GM15510 (cell line): Measurements from ENCODE around the gene MAP6.

Source experiments
- POLR2A ChIP-seq: IDR thresholded peaks from 3 replicates; pipeline ENCODE4 v1.6.1; 2011; ENCODE audit warnings: borderline replicate concordance; ENCODE audit not compliant: insufficient read length; ENCODE audit errors: extremely low read depth

The MAP6 gene

DNA sequence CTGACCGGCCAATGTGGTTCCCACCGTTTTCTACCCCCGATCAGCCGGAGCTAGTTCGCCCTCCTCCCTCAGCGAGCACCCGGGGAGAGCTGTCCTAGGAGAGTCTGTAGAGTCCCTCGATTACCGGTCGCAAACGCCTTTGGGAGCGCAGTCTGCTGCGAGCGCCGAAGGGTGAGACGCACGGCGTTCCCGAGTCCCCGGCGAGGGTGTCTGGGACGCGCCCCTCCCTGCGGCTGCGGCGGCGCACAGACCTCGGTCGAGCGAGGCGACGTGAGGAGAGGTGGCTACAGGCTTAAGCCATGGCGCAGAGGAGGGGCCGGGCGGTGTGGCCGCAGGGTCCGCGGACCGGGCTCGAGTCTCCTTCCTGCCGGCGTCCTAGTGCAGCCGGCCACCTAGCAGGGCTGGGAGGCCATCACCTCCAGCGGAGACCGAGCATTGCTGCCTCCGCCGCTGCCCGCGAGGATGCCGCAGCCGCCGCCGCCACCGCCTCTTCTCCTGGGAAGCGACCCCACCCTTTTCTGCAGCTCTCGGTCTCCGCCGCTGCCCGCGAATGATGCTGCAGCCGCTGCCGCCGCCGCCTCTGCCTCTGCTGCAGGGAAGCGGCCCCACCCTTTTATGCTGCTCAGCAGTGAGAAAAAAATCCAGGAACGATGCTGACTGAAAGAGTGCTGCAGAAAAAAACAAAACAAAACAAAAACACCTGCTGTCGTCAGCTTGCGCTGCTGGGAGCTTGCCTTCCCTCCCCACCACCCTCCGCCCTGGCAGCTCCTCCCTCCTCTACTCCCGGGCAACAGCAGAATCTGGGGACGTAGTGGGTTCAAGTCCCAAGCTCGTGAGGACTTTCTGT lies at the start of gene MAP6:
Gene MAP6 (minus strand): TSS at position 588 of the 847 bp plus-strand sequence. CDS start 669 bp downstream, outside the sequence.
- TF ChIP-seq POLR2A: no peak

DNA sequence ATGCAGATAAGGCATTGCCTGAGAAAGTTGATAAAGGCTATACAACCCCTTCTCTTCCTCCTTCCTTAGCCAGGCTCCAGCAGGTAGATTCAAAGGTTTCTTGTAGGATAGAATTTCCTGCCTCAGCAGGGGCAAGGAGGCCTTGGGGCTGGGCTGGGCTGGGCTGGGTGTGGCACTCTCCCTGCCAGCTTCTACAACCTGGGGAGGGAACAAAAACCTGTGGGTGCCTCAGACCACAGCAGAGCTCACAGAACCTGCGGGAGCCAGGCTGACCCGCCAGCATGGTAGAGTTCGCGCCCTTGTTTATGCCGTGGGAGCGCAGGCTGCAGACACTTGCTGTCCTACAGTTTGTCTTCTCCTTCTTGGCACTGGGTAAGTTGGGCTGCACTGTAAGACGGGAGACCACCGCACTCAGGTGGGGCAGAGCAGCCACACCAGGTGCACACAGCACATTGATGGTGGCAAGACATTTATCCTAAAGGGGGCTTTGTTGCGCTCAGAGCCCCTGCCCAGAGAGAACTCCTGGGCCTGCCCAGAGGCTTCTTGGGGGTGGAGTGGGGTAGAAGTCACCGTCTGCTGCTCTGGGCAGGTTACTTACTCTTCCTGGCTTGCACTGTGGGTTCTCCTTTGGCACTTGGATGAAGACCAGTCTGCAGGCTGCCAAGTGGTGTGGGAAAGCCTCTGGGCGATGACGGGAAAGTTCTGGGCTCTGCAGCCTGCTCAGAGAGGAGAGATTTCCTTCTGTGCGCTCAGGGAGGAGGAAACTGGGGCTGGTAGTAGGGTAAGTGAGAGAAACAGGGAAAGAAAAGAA lies 49.0 kb upstream of the MAP6 start, which contains the start of gene MOGAT2:
Gene MOGAT2 (plus strand): TSS at position 231 of the 811 bp plus-strand sequence. CDS start 51 bp downstream, at position 282.
- no peak for TF ChIP-seq POLR2A

- TF ChIP-seq POLR2A: no peak
Observed at GRCh38 chr11:75716659-75717058, 47.8 kb upstream of the MAP6 start.

DNA sequence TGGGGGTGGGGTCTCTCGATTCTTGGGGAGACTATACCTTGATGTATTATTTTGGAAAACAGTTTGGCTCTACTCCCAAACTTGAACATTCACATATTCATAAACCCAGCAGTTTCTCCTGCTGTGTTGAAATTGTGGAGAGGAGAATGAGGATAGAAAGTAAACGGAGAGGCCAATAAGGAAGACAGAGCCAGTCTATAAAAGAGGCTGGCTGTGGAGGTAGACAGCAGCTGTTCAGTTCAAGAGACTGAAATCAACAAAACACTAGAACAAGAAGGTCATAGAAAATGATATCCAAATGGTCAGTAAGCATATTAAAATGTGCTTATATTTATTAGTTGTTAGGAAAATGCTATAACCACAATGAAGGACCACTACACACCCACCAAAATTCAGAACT lies 46.9 kb upstream of the MAP6 start:
- no peak for TF ChIP-seq POLR2A

GRCh38 chr11:75714211-75714610 lies 45.4 kb upstream of the MAP6 start:
- TF ChIP-seq POLR2A: no peak

GRCh38 chr11:75706260-75706729 lies 37.5 kb upstream of the MAP6 start:
- no peak for TF ChIP-seq POLR2A

DNA sequence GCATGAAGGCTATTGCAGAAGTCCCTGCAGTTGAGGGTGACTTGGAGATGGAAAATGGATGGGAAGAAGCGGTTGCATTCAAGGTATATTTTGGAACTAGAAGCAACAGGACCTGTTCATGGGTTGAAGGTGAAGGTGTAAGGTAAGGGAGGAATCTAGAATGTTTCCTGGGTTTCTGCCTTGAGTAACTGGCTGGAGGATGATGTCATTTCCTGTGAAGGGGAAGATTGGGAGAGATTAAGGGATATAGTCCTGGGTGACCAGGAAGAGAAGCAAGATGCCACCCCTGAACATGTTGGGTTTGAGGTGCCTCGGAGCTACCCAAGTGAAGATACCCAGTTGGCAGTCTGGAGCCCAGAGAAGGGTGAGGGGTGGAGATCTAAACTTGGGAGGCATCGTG lies 36.7 kb upstream of the MAP6 start:
- no peak for TF ChIP-seq POLR2A

- TF ChIP-seq POLR2A: no peak
Observed at GRCh38 chr11:75703695-75704237, 34.9 kb upstream of the MAP6 start.

GRCh38 chr11:75700940-75701339 lies 32.1 kb upstream of the MAP6 start:
- TF ChIP-seq POLR2A: no peak

DNA sequence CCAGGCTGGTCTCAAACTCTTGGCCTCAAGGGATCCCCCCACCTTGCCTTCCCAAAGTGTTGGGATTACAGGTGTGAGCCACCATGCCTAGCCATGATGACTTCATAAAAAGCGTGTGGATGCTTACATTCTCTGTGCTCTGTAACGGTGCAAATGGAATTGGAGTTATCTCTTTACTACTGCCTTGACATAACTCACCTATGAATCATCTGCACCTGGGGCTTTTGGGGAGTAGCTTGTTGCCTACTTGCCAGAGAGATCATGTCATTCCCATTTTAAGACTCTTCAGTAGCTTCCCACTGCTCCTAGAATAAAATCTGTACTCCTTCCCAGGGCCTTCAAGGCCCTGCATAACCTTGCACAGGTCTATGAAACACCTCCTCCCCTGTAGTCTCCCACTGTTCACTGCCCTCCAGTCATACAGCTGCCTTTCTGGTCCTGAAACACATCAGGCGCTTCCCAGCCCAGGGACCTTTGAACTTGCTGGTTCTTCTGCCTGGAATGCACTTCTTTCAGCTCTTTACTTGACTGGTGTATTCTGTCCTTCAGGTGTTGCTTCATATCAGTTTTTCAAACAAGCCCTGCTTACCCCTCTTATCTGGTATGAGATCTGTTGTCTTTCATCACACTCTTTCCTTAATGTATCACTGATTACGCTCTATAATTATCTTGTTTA lies 29.2 kb upstream of the MAP6 start:
- no peak for TF ChIP-seq POLR2A

DNA sequence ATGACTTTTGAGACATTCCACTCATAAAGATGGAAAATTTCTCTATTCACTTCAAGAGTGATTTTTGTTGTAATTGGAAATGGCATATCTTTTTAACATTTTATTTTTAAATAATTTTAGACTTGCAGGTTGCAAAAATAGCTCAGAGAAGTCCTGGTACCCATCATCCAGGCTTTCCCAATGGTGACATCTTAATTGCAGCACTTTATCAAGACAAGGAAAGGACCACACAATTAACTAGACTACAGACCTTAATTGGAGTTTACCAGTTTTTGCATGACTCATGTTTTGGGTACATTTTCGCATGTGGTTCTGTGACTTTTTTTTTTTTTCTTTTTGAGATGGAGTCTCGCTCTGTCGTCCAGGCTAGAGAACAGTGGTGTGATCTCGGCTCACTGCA lies 23.0 kb upstream of the MAP6 start:
- no peak for TF ChIP-seq POLR2A

DNA sequence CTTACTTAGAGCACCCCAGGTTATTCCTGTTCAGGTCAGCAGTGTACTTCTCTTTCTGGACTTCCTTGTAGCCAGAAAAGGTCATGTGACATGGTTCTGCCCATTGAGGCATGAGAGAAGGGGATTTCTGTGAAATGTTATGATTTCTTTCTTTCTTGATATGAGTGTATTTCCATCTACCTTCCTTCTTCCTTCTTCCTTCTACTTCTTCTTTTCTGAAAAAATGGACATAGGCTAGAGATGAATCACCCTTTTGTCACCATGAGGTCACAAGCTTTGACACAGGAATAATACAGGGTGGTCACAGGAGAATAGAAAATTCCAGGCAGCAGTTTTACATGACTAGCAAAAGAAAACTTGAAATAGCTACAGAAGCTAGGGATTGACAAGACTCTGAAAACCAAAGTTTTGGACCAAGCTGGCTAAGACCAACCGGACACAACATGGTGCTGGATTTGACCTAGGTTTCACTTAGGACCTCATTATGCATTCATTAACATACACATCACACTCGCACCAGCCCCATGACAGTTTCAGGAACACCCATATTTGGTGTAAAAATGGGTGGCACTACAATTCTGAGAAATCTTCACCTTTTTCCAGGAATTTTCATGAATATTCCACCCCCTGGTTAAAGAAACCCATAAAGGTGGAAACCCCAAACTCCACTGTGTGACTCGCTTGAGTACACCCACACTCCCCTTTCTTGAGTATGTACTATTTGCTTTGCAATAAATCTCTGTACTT lies 21.2 kb upstream of the MAP6 start:
- no peak for TF ChIP-seq POLR2A

- no peak for TF ChIP-seq POLR2A
Observed at GRCh38 chr11:75679566-75679965, 10.7 kb upstream of the MAP6 start.
